Measurements from ENCODE around the gene PPP1R1C.

GRCh38 chr2:181959508-181959907, 26.1 kb upstream of the PPP1R1C start:
- no peak for TF ChIP-seq CTCF (IDR thresholded peaks at IDR 0.05)
- TF ChIP-seq POLR2AphosphoS5 (IDR thresholded peaks at IDR 0.05), result no peak
- TF ChIP-seq POLR2A (IDR thresholded peaks at IDR 0.05), result no peak

All from prostate gland (tissue), 2 donors.